SK-N-SH treated with all-trans-retinoic acid at 6 μM for 48 hours (cell line): ENCODE results near the gene LRRC66.
A peak's percentile ranks its signal among the peaks of the same experiment; 100 is the strongest.

ENCODE experiments used
- ATAC-seq: fragments of 200-7000 bp; cut with Tn5 transposase; 3 replicates; pipeline ENCODE4 v1.9.1; 2020; ENCODE audit warnings: mild to moderate bottlenecking, moderate library complexity
- ARNTL ChIP-seq: fragments of 450-650 bp; formaldehyde crosslinking; IDR thresholded peaks from 2 replicates; pipeline ENCODE4 v1.5.0; 2020; ENCODE audit warnings: low read depth, mild to moderate bottlenecking, moderate library complexity, borderline replicate concordance
- BACH2 ChIP-seq: fragments of 250-450 bp; sonication (Bioruptor Pico); IDR thresholded peaks from 2 replicates; pipeline ENCODE4 v1.9.0; 2021; ENCODE audit warnings: mild to moderate bottlenecking, borderline replicate concordance
- CREB5 ChIP-seq: fragments of 250-450 bp; sonication (Bioruptor Pico); IDR thresholded peaks from 2 replicates; pipeline ENCODE4 v1.5.1; 2020; ENCODE audit warnings: low read depth, mild to moderate bottlenecking, moderate library complexity
- CSDC2 ChIP-seq: fragments of 250-450 bp; sonication (Bioruptor Pico); IDR thresholded peaks from 2 replicates; pipeline ENCODE4 v1.5.0; 2020; ENCODE audit warnings: mild to moderate bottlenecking, moderate library complexity
- CSRNP3 ChIP-seq: fragments of 250-450 bp; sonication (Bioruptor Pico); IDR thresholded peaks from 2 replicates; pipeline ENCODE4 v1.5.1; 2021; ENCODE audit warnings: mild to moderate bottlenecking, moderate library complexity
- ESRRG ChIP-seq: fragments of 250-450 bp; sonication (Bioruptor Pico); IDR thresholded peaks from 2 replicates; pipeline ENCODE4 v1.6.1; 2021; ENCODE audit warnings: mild to moderate bottlenecking
- GLIS3 ChIP-seq: fragments of 250-450 bp; sonication (Bioruptor Pico); IDR thresholded peaks from 2 replicates; pipeline ENCODE4 v1.5.0; 2020; ENCODE audit warnings: mild to moderate bottlenecking, moderate library complexity
- ISL1 ChIP-seq: fragments of 250-450 bp; sonication (Bioruptor Pico); IDR thresholded peaks from 2 replicates; pipeline ENCODE4 v2.1.2; 2022; ENCODE audit warnings: mild to moderate bottlenecking, moderate library complexity
- OSR1 ChIP-seq: fragments of 250-450 bp; sonication (Bioruptor Pico); IDR thresholded peaks from 2 replicates; pipeline ENCODE4 v1.8.0; 2022; ENCODE audit warnings: moderate library complexity, mild to moderate bottlenecking, inconsistent platforms
- PATZ1 ChIP-seq: fragments of 250-450 bp; sonication (Bioruptor Pico); IDR thresholded peaks from 2 replicates; pipeline ENCODE4 v1.8.0; 2020; ENCODE audit warnings: mild to moderate bottlenecking, moderate library complexity, borderline replicate concordance
- POU6F1 ChIP-seq: fragments of 250-450 bp; sonication (Bioruptor Pico); IDR thresholded peaks from 2 replicates; pipeline ENCODE4 v1.8.0; 2021; ENCODE audit warnings: low read depth, mild to moderate bottlenecking, moderate library complexity, borderline replicate concordance
- PPARA ChIP-seq: fragments of 250-450 bp; sonication (Bioruptor Pico); IDR thresholded peaks from 2 replicates; pipeline ENCODE4 v1.5.0; 2020; ENCODE audit warnings: mild to moderate bottlenecking, borderline replicate concordance
- RARB ChIP-seq: fragments of 250-450 bp; sonication (Bioruptor Pico); IDR thresholded peaks from 2 replicates; pipeline ENCODE4 v1.8.0; 2021; ENCODE audit warnings: mild to moderate bottlenecking, moderate library complexity
- SNAI2 ChIP-seq: fragments of 250-450 bp; sonication (Bioruptor Pico); IDR thresholded peaks from 2 replicates; pipeline ENCODE4 v1.5.0; 2020; ENCODE audit warnings: mild to moderate bottlenecking, moderate library complexity
- TCF4 ChIP-seq: fragments of 250-450 bp; sonication (Bioruptor Pico); IDR thresholded peaks from 2 replicates; pipeline ENCODE4 v1.8.0; 2021; ENCODE audit warnings: mild to moderate bottlenecking, moderate library complexity, borderline replicate concordance
- TOX ChIP-seq: fragments of 250-450 bp; sonication (Bioruptor Pico); IDR thresholded peaks from 2 replicates; pipeline ENCODE4 v1.8.0; 2021; ENCODE audit warnings: mild to moderate bottlenecking, moderate library complexity, borderline replicate concordance
- TSHZ2 ChIP-seq: fragments of 250-450 bp; sonication (Bioruptor Pico); IDR thresholded peaks from 2 replicates; pipeline ENCODE4 v1.5.0; 2020; ENCODE audit warnings: mild to moderate bottlenecking, moderate library complexity
- ZC3H10 ChIP-seq: fragments of 250-450 bp; sonication (Bioruptor Pico); IDR thresholded peaks from 2 replicates; pipeline ENCODE4 v1.5.1; 2021; ENCODE audit warnings: mild to moderate bottlenecking, moderate library complexity
- ZFP3 ChIP-seq: fragments of 250-450 bp; sonication (Bioruptor Pico); IDR thresholded peaks from 2 replicates; pipeline ENCODE4 v1.5.0; 2020; ENCODE audit warnings: mild to moderate bottlenecking, moderate library complexity
- ZFP30 ChIP-seq: fragments of 450-650 bp; formaldehyde crosslinking; IDR thresholded peaks from 2 replicates; pipeline ENCODE4 v1.5.0; 2022; ENCODE audit warnings: mild to moderate bottlenecking, moderate library complexity
- ZNF565 ChIP-seq: fragments of 450-650 bp; formaldehyde crosslinking; conservative IDR thresholded peaks from 2 replicates; pipeline ENCODE4 v1.5.0; 2020; ENCODE audit warnings: low read depth, mild to moderate bottlenecking, moderate library complexity
- ZNF8 ChIP-seq: fragments of 450-650 bp; formaldehyde crosslinking; IDR thresholded peaks from 2 replicates; pipeline ENCODE4 v1.5.0; 2020; ENCODE audit warnings: mild to moderate bottlenecking, moderate library complexity

LRRC66 gene

GRCh38 chr4:52038103-52038912 is 18.1 kb upstream of the LRRC66 start, which contains the start of gene SGCB:
Gene SGCB (minus strand): TSS chr4:52038299. CDS start chr4:52038259, 40 bp downstream.
- no peak for TF ChIP-seq PATZ1 (CRISPR knock-in tag)
- no peak for TF ChIP-seq TSHZ2 (CRISPR knock-in tag)
- TF ChIP-seq ZFP3 (CRISPR knock-in tag) = no peak
- no peak for TF ChIP-seq ZFP30 (CRISPR knock-in tag)
- no peak for TF ChIP-seq RARB (CRISPR knock-in tag)
- TF ChIP-seq ISL1 (CRISPR knock-in tag) = no peak
- TF ChIP-seq GLIS3 (CRISPR knock-in tag) = no peak
- no peak for TF ChIP-seq ZNF8 (CRISPR knock-in tag)
- TF ChIP-seq ZNF565 (CRISPR knock-in tag) = no peak
- no peak for TF ChIP-seq ZC3H10 (CRISPR knock-in tag)
- TF ChIP-seq CREB5 (CRISPR knock-in tag) = no peak
- no peak for TF ChIP-seq POU6F1 (CRISPR knock-in tag)
- no peak for TF ChIP-seq BACH2 (CRISPR knock-in tag)
- no peak for TF ChIP-seq PPARA (CRISPR knock-in tag)
- TF ChIP-seq TCF4 (CRISPR knock-in tag) = no peak
- TF ChIP-seq, all 23 proteins: peak for 0
- peak; percentile 92 for ATAC-seq

GRCh38 chr4:52037689-52038102 is 17.5 kb upstream of the LRRC66 start:
- no peak for TF ChIP-seq ZFP30 (CRISPR knock-in tag)
- no peak for TF ChIP-seq CSDC2
- no peak for TF ChIP-seq ZC3H10 (CRISPR knock-in tag)
- TF ChIP-seq ZNF565 (CRISPR knock-in tag) = no peak
- TF ChIP-seq ZFP3 (CRISPR knock-in tag) = no peak
- no peak for TF ChIP-seq SNAI2 (CRISPR knock-in tag)
- no peak for TF ChIP-seq TSHZ2 (CRISPR knock-in tag)
- TF ChIP-seq CSRNP3 = no peak
- no peak for TF ChIP-seq GLIS3 (CRISPR knock-in tag)
- no peak for TF ChIP-seq TOX (CRISPR knock-in tag)
- TF ChIP-seq ARNTL (CRISPR knock-in tag) = no peak
- TF ChIP-seq POU6F1 (CRISPR knock-in tag) = no peak
- no peak for TF ChIP-seq CREB5 (CRISPR knock-in tag)
- no peak for TF ChIP-seq ISL1 (CRISPR knock-in tag)
- TF ChIP-seq ESRRG (CRISPR knock-in tag) = no peak
- TF ChIP-seq RARB (CRISPR knock-in tag) = no peak
- TF ChIP-seq OSR1 = no peak
- peak; percentile 79 for ATAC-seq
